ENCODE measurements around the gene SETD2.

GRCh38 chr3:47047673-47048072 lies 116.2 kb downstream of the SETD2 start:
- no peak for TF ChIP-seq CTCF (IDR thresholded peaks at IDR 0.05; ENCODE audit: low read depth, low read length, missing input control)
- no peak for TF ChIP-seq YY1 (IDR thresholded peaks at IDR 0.05)
- TF ChIP-seq RAD21 (IDR thresholded peaks at IDR 0.05) = no peak
- TF ChIP-seq MAX (IDR thresholded peaks at IDR 0.05) = no peak
- no peak for TF ChIP-seq REST (IDR thresholded peaks at IDR 0.05)
- TF ChIP-seq JUND (IDR thresholded peaks at IDR 0.05) = no peak
- no peak for TF ChIP-seq TAF1 (conservative IDR thresholded peaks at IDR 0.05)
- no peak for TF ChIP-seq SP1 (IDR thresholded peaks at IDR 0.05)
